Hepatocyte (in vitro differentiated cells): ENCODE measurements around the gene SPSB1.

Experiments
- CTCF ChIP-seq: fragments of 200-600 bp; sonication (generic); IDR thresholded peaks from 2 replicates; pipeline ENCODE4 v1.5.1; 2016; ENCODE audit warnings: antibody characterized with exemption, mild to moderate bottlenecking; ENCODE audit not compliant: poor library complexity
- EZH2 ChIP-seq: fragments of 200-600 bp; sonication (generic); IDR thresholded peaks from 2 replicates; pipeline ENCODE4 v1.6.1; 2016; ENCODE audit warnings: antibody characterized with exemption, mild to moderate bottlenecking, borderline replicate concordance

GRCh38 chr1:9418851-9419250 lies 126.2 kb downstream of the SPSB1 start:
- TF ChIP-seq EZH2 (no peak), CTCF (no peak)
